WERI-Rb-1 (cell line): ENCODE measurements around the gene BRD3OS.

Experiments used
- DNase-seq: peaks from one replicate; pipeline ENCODE4 v3.0.0-alpha.2; 2020
- H3K27ac ChIP-seq: fragments of 250-450 bp; sonication (Bioruptor Pico); 2 replicates; pipeline ENCODE4 v1.5.1; 2020; ENCODE audit warnings: mild to moderate bottlenecking, moderate library complexity
- H3K27me3 ChIP-seq: fragments of 250-450 bp; sonication (Bioruptor Pico); 2 replicates; pipeline ENCODE4 v1.5.1; 2021; ENCODE audit warnings: mild to moderate bottlenecking, low read depth, moderate library complexity; ENCODE audit not compliant: insufficient read depth, severe bottlenecking
- H3K36me3 ChIP-seq: fragments of 250-450 bp; sonication (Bioruptor Pico); 2 replicates; pipeline ENCODE4 v1.5.1; 2020; ENCODE audit warnings: mild to moderate bottlenecking, moderate library complexity
- H3K4me3 ChIP-seq: 2 replicates; pipeline ENCODE4 v1.5.1; 2011; ENCODE audit warnings: low read depth, mild to moderate bottlenecking, control low read depth, low read length
- H3K9me3 ChIP-seq: fragments of 250-450 bp; sonication (Bioruptor Pico); 2 replicates; pipeline ENCODE4 v1.5.1; 2021; ENCODE audit warnings: mild to moderate bottlenecking, moderate library complexity; ENCODE audit not compliant: severe bottlenecking
- TF ChIP-seq, protein P1 (sequence below): IDR thresholded peaks from 2 replicates; pipeline ENCODE4 v1.5.1; 2011; ENCODE audit warnings: low read depth, mild to moderate bottlenecking, control low read depth, inconsistent platforms, low read length

The BRD3OS gene

DNA sequence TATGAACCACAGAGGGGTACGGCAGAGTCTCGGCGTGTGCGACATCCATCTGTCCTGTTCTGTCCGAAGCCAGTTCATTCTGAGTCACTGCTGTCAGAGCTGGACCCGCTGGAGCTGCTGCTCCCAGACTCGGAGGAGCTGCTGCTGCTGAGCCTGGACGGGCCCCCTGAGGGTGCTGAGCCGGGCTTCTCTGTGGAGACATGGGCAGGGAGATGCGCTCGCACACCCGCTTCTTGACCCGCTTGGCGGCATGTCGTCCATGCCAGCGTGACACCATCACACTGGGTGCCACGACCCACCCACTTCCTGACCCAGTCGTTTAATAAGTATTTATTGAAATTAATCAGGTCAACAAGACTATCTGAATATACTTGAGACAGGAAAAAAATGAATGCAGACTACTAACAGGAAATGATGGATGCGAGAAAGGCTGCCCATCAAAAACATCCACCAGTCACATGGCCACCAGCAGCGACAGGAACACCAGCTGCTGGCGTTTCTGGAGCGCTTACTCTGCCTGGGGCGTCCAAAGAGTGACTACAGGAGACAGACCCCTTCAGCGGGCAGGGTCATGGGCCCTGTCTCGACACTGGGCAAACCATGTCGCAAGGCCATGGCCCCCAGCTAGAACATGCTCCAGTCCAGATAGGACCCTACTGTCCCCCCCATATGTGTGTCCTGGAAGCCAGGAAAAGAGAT, 8.4 kb downstream of the BRD3OS start:
- Histone ChIP-seq H3K4me3 (no peak overlapping the region), H3K9me3 (no peaks in the 10 kb centered on the region), H3K27me3 (no peaks in the 10 kb centered on the region), H3K36me3 (peaks cover 76% of the 10 kb centered on the region), H3K27ac (no peak overlapping the region)
- DNase-seq, result no peak
- TF ChIP-seq, protein P1, sequence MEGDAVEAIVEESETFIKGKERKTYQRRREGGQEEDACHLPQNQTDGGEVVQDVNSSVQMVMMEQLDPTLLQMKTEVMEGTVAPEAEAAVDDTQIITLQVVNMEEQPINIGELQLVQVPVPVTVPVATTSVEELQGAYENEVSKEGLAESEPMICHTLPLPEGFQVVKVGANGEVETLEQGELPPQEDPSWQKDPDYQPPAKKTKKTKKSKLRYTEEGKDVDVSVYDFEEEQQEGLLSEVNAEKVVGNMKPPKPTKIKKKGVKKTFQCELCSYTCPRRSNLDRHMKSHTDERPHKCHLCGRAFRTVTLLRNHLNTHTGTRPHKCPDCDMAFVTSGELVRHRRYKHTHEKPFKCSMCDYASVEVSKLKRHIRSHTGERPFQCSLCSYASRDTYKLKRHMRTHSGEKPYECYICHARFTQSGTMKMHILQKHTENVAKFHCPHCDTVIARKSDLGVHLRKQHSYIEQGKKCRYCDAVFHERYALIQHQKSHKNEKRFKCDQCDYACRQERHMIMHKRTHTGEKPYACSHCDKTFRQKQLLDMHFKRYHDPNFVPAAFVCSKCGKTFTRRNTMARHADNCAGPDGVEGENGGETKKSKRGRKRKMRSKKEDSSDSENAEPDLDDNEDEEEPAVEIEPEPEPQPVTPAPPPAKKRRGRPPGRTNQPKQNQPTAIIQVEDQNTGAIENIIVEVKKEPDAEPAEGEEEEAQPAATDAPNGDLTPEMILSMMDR, result no peak

DNA sequence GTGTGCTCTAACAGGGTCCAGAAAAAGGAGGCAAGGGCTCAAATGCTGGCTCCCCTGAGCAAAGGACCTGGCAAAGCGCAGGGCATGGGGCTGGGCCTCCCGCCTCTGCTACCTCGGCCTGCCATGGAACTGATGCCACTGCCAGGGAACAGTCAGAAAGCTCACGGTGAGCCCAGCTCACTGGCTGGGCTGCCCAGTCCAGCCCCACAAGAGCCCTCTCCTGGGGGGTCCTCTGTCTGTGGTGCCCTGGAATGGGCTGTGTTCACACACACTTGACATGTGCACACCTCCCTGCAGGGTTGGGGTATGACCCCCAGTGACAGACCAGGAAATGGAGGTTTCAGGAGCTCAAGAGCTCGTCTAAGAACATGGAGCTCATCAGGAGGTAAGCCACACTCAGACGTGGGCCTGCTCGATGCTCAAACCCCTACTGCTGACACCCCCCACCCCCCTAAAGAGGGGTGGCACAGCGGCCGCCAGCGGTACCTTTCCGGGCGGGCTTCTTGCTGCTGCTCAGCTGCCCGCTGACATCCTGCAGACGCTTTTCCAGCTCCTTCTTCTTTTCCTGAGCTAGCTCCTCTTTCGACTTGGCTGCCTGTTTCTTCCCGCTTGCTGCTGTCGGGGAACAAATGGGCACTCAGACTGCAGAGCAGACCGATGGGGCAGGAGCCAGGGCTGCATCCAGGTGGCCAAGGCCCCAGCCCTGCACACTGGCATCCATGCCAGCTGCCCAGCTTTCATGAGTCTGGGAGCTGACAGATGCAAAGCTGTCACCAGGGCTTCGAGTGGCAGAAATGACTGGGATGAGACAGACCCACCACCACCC, 9.1 kb downstream of the BRD3OS start:
- Histone ChIP-seq H3K27me3 (no peaks in the 10 kb centered on the region), H3K27ac (no peak overlapping the region), H3K4me3 (no peak overlapping the region), H3K36me3 (peaks cover 82% of the 10 kb centered on the region), H3K9me3 (no peaks in the 10 kb centered on the region)
- TF ChIP-seq, protein P1, result no peak
- no peak for DNase-seq

DNA sequence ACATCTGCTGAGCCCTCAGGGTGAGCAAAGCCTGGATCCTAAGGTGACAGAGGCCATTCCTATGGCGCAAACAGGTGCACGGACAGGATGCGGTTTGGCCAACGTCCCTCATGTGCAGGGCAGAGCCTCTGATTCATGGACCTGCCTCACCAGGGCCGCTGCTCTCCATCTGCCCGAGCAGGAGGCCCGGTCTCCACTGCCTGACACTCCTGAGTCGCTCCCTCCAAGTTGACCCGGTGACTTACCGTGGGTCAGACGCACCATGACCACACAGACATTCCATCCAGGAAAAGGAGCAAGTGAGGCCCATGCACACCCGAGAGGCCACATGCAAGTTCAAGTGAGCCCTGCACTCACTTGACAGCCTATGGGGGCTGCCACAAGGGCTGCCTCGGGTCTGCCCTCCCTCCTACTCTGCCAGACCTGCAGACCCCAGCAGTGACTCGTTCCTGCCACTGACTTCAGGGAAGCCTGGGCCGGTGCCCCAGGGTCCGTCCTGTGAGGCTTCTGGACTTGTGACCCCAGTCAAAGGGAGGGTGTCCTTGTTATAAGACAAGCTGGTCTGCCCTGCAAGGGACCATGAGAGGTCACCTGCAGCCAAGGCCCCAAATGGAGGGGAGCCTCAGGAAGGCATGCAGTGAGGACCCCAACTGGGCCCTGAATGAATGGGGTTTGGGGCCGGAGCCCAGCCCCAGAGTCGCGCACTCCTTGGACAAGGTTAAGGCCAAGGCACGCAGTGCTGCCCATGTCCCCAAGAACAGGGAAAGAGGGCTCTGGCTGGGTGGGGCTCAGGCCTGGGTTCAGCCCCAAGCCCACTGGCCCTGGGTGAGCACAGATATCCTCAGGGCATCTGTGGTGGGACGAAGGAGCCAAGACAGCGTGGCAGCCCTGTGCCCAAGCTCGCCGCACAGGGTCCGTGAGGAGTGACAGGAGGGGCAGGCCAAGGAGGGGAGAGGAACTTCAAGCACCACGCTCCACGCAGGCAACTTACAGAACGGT, 10.1 kb downstream of the BRD3OS start:
- H3K36me3 ChIP-seq, result peaks cover 91% of the 10 kb centered on the region

DNA sequence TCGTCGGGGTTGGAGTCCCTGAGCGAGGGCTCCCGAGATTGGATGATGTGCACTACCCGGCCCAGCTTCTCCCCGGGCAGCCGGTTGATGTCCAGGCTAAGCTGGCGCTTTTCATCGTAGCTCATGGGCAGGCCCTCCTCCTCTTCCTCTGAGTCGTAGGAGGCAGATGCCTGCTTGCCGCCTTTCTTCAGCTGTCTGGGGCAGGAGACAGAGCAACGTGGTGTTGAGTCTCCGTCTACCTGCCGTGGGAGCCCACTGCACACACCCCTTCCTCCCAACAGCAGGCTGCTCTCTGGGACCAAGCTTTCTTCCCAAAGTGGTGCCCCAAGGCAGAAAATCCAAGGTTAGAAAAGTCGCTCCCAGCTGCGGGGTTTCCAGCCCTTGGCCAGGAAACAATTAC, 10.8 kb downstream of the BRD3OS start:
- TF ChIP-seq, protein P1, result no peak
- Histone ChIP-seq H3K27me3 (no peaks in the 10 kb centered on the region), H3K36me3 (peaks cover 94% of the 10 kb centered on the region), H3K4me3 (no peak overlapping the region), H3K9me3 (no peaks in the 10 kb centered on the region), H3K27ac (no peak overlapping the region)
- no peak for DNase-seq

More for the DNA sequence above, 10.1 kb downstream of the BRD3OS start:
- no peaks in the 10 kb centered on the region for H3K27me3 ChIP-seq
- H3K27ac ChIP-seq, result no peak overlapping the region
- TF ChIP-seq, protein P1, result no peak
- no peaks in the 10 kb centered on the region for H3K9me3 ChIP-seq
- no peak overlapping the region for H3K4me3 ChIP-seq
- no peak for DNase-seq

DNA sequence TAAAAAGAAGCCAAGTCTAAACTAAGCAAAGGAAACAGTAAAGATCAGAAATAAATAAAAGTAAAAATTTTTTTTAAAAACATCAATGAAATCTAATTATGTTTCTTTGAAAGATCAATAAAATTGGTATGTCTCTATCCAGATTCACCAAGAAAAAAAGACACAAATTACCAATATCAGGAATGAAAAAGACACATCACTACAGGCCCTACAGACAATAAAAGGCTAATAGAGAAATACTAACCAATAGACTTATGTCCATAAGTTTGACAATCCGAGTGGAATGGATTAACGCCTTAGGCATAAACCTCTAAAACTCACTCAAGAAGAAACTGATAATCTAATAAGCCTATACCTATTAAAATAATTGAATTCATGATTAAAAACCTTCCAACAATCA, 12.4 kb downstream of the BRD3OS start:
- Histone ChIP-seq H3K9me3 (no peaks in the 10 kb centered on the region), H3K27me3 (no peaks in the 10 kb centered on the region), H3K36me3 (peaks cover 95% of the 10 kb centered on the region), H3K4me3 (no peak overlapping the region), H3K27ac (no peak overlapping the region)
- DNase-seq, result no peak
- TF ChIP-seq, protein P1, result no peak
